Neural progenitor cell (in vitro differentiated cells): ENCODE results near the gene TBC1D1. TPM values are rescaled to one million over a fixed set of nuclear protein-coding genes. Genes with fewer than 3 reads are reported as not detected.
A peak's percentile ranks its signal among the peaks of the same experiment; 100 is the strongest.

ENCODE experiments used
- DNase-seq: peaks from one replicate; pipeline ENCODE4 v3.0.0-alpha.2; 2016; ENCODE audit warnings: low spot score
- H2AFZ ChIP-seq: fragments of 200-600 bp; sonication (generic); replicated peaks from 2 replicates; pipeline ENCODE4 v1.6.1; 2016; ENCODE audit warnings: antibody characterized with exemption
- H3F3A ChIP-seq: fragments of 200-600 bp; sonication (generic); 2 replicates; pipeline ENCODE4 v1.6.1; 2016; ENCODE audit warnings: antibody characterized with exemption, low read depth
- H3K27ac ChIP-seq: fragments of 200-600 bp; sonication (generic); 2 replicates; pipeline ENCODE4 v1.5.1; 2016; ENCODE audit warnings: mild to moderate bottlenecking
- H3K27me3 ChIP-seq: fragments of 200-600 bp; sonication (generic); 2 replicates; pipeline ENCODE4 v1.6.1; 2016; ENCODE audit warnings: mild to moderate bottlenecking, moderate library complexity
- H3K36me3 ChIP-seq: fragments of 200-600 bp; sonication (generic); 2 replicates; pipeline ENCODE4 v1.5.1; 2016
- H3K4me1 ChIP-seq: fragments of 200-600 bp; sonication (generic); 2 replicates; pipeline ENCODE4 v1.6.1; 2016; ENCODE audit warnings: mixed run types
- H3K4me2 ChIP-seq: fragments of 200-600 bp; sonication (generic); 2 replicates; pipeline ENCODE4 v1.6.1; 2016
- H3K4me3 ChIP-seq: fragments of 200-600 bp; sonication (generic); 2 replicates; pipeline ENCODE4 v1.5.1; 2016
- H3K79me2 ChIP-seq: fragments of 200-600 bp; sonication (generic); 2 replicates; pipeline ENCODE4 v1.6.1; 2016; ENCODE audit warnings: low read depth
- H3K9ac ChIP-seq: fragments of 200-600 bp; sonication (generic); 2 replicates; pipeline ENCODE4 v1.6.1; 2016
- H3K9me3 ChIP-seq: fragments of 200-600 bp; sonication (generic); 2 replicates; pipeline ENCODE4 v1.5.1; 2016; ENCODE audit warnings: low read depth
- H4K20me1 ChIP-seq: fragments of 200-600 bp; sonication (generic); 2 replicates; pipeline ENCODE4 v1.6.1; 2016; ENCODE audit warnings: low read depth
- H3K27ac Mint-ChIP-seq: 3 replicates; pipeline ENCODE4 v1.8.0; 2021; ENCODE audit warnings: mixed read lengths
- H3K27me3 Mint-ChIP-seq: 2 replicates; pipeline ENCODE4 v1.8.0; 2022; ENCODE audit warnings: low read depth, mild to moderate bottlenecking, inconsistent platforms, moderate library complexity, mixed read lengths; ENCODE audit not compliant: insufficient read depth
- H3K36me3 Mint-ChIP-seq: 3 replicates; pipeline ENCODE4 v1.8.0; 2021; ENCODE audit warnings: mixed read lengths
- H3K4me1 Mint-ChIP-seq: 3 replicates; pipeline ENCODE4 v1.8.0; 2021; ENCODE audit warnings: mixed read lengths
- H3K4me3 Mint-ChIP-seq: 3 replicates; pipeline ENCODE4 v1.8.0; 2021; ENCODE audit warnings: mild to moderate bottlenecking, moderate library complexity, mixed read lengths
- H3K9me3 Mint-ChIP-seq: 3 replicates; pipeline ENCODE4 v1.8.0; 2020; ENCODE audit warnings: mixed read lengths
- CTCF ChIP-seq: fragments of 200-600 bp; sonication (generic); IDR thresholded peaks from 2 replicates; pipeline ENCODE4 v1.5.1; 2017; ENCODE audit warnings: antibody characterized with exemption, mild to moderate bottlenecking
- EZH2 ChIP-seq: fragments of 200-600 bp; sonication (generic); IDR thresholded peaks from 2 replicates; pipeline ENCODE4 v1.6.1; 2017; ENCODE audit warnings: antibody characterized with exemption, mild to moderate bottlenecking, moderate library complexity
- EZH2phosphoT487 ChIP-seq: fragments of 200-600 bp; sonication (generic); IDR thresholded peaks from 2 replicates; pipeline ENCODE4 v1.6.1; 2017; ENCODE audit warnings: antibody characterized with exemption
- total RNA-seq: library from RNA; depleted of rRNA; stranded (reverse); fragments of >200 nt; gene quantifications from 2 replicates; pipeline ENCODE4 v1.2.3, GENCODE V29; 2015; ENCODE audit warnings: low replicate concordance

Gene TBC1D1
- total RNA-seq, 1 donor from 2014 or later = 208 TPM

- Histone ChIP-seq H3K9me3 (no peaks in the 10 kb centered on the region), H3F3A (no peaks in the 10 kb centered on the region), H3K4me3 (no peak overlapping the region), H3K27ac (no peak overlapping the region), H3K36me3 (no peaks in the 10 kb centered on the region), H3K27me3 (peaks cover 62% of the 10 kb centered on the region), H4K20me1 (peaks cover 4% of the 10 kb centered on the region), H3K4me1 (peaks cover 12% of the 10 kb centered on the region), H3K4me2 (no peak overlapping the region), H3K9ac (no peak overlapping the region), H2AFZ (no peak overlapping the region), H3K79me2 (no peaks in the 10 kb centered on the region)
- Mint-ChIP-seq H3K36me3 (no peaks in the 10 kb centered on the region), H3K27ac (no peak overlapping the region), H3K4me1 (peaks cover 3% of the 10 kb centered on the region), H3K9me3 (no peaks in the 10 kb centered on the region), H3K27me3 (peaks cover 34% of the 10 kb centered on the region), H3K4me3 (peak overlapping the region; percentile 74)
- no peak for TF ChIP-seq EZH2
- TF ChIP-seq CTCF = no peak
- no peak for TF ChIP-seq EZH2phosphoT487
- no peak for DNase-seq
These were observed 1.8 kb downstream of the TBC1D1 start for GRCh38 chr4:37892641-37893040.

DNA sequence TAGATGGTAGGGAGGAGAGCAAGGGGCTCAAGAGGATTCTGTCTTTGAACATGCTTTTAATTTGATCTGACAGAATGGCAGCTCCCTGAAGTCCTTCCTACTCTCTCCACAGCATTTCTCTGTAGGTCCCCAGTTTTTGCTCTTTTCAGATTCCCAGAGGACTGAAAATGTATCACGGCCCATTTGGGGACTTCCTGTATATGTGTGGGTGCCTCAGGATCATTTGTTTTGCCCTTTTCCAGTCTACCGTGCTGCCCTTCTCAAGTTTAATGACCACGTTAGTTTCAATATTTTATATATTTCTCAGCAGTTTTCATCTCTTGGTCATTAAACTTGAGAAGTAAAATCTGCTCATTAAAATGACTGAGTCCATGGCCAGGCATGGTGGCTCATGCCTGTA lies 2.3 kb downstream of the TBC1D1 start:
- no peaks in the 10 kb centered on the region for H3K9me3 ChIP-seq
- peaks cover 12% of the 10 kb centered on the region for H3K4me1 ChIP-seq
- no peak overlapping the region for H2AFZ ChIP-seq
- H3K27me3 ChIP-seq = peaks cover 56% of the 10 kb centered on the region
- H3K36me3 ChIP-seq = no peaks in the 10 kb centered on the region
- Mint-ChIP-seq H3K4me3 (no peak overlapping the region), H3K36me3 (no peaks in the 10 kb centered on the region), H3K27me3 (peaks cover 34% of the 10 kb centered on the region), H3K9me3 (no peaks in the 10 kb centered on the region), H3K4me1 (peaks cover 3% of the 10 kb centered on the region), H3K27ac (no peak overlapping the region)
- no peaks in the 10 kb centered on the region for H3F3A ChIP-seq
- H3K4me3 ChIP-seq = no peak overlapping the region
- DNase-seq = no peak
- no peaks in the 10 kb centered on the region for H3K79me2 ChIP-seq
- H3K9ac ChIP-seq = no peak overlapping the region
- no peak overlapping the region for H3K27ac ChIP-seq
- no peak for TF ChIP-seq CTCF
- no peak for TF ChIP-seq EZH2phosphoT487
- no peak for TF ChIP-seq EZH2
- H3K4me2 ChIP-seq = no peak overlapping the region
- peaks cover 4% of the 10 kb centered on the region for H4K20me1 ChIP-seq

DNA sequence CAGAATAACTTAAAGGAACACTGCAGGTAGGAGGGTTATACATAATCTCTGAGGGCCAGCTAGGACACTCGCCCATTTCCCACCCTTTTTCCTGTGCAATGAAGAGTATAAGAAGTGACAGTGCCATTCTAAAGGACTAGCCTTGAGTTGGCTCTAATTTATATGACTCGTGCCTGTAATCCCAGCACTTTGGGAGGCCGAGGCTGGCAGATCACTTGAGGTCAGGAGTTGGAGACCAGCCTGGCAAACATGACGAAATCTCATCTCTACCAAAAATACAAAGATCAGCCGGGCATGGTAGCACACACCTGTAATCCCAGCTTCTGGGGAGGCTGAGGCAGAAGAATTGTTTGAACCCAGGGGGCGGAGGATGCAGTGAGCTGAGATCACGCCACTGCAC lies 4.4 kb downstream of the TBC1D1 start:
- H3K9me3 Mint-ChIP-seq = no peaks in the 10 kb centered on the region
- Histone ChIP-seq H3K27me3 (peaks cover 35% of the 10 kb centered on the region), H3F3A (no peaks in the 10 kb centered on the region), H3K79me2 (no peaks in the 10 kb centered on the region), H3K9me3 (no peaks in the 10 kb centered on the region), H3K36me3 (no peaks in the 10 kb centered on the region), H2AFZ (no peak overlapping the region), H3K27ac (no peak overlapping the region), H3K4me3 (no peak overlapping the region), H3K4me2 (no peak overlapping the region), H3K4me1 (peaks cover 7% of the 10 kb centered on the region), H4K20me1 (peaks cover 2% of the 10 kb centered on the region), H3K9ac (no peak overlapping the region)
- H3K4me3 Mint-ChIP-seq = no peak overlapping the region
- H3K27me3 Mint-ChIP-seq = peaks cover 21% of the 10 kb centered on the region
- peaks cover 3% of the 10 kb centered on the region for H3K4me1 Mint-ChIP-seq
- no peaks in the 10 kb centered on the region for H3K36me3 Mint-ChIP-seq
- TF ChIP-seq EZH2 (no peak), CTCF (no peak), EZH2phosphoT487 (no peak)
- H3K27ac Mint-ChIP-seq = no peak overlapping the region
- no peak for DNase-seq
